ENCODE data around the gene ENDOU.
"Not testable (repeated sequence)": the region's sequence is repeated elsewhere in the genome, so short reads cannot be mapped to it uniquely, and the experiment has no call there.

ENDOU gene

GRCh38 chr12:47707905-47708543, 17.3 kb downstream of the ENDOU start:
- peaks cover 50% of the 10 kb centered on the region for H3K4me1 Mint-ChIP-seq (ENCODE audit: low read depth)
- H3K27ac Mint-ChIP-seq: peak overlapping the region; percentile 90
- H3K27me3 Mint-ChIP-seq: no peaks in the 10 kb centered on the region
- peak overlapping the region; percentile 72 for H3K4me3 Mint-ChIP-seq
- H3K9me3 Mint-ChIP-seq (ENCODE audit: low read depth): no peaks in the 10 kb centered on the region
- H3K36me3 Mint-ChIP-seq: peaks cover 7% of the 10 kb centered on the region

GRCh38 chr12:47707355-47707754, 17.9 kb downstream of the ENDOU start:
- Mint-ChIP-seq H3K4me1 (ENCODE audit: low read depth) (peaks cover 54% of the 10 kb centered on the region), H3K4me3 (peak overlapping the region; percentile 72), H3K9me3 (ENCODE audit: low read depth) (no peaks in the 10 kb centered on the region), H3K27ac (peak overlapping the region; percentile 90), H3K36me3 (peaks cover 7% of the 10 kb centered on the region), H3K27me3 (no peaks in the 10 kb centered on the region)

- H3K27me3 Mint-ChIP-seq: no peaks in the 10 kb centered on the region
- H3K4me1 Mint-ChIP-seq (ENCODE audit: low read depth): peaks cover 59% of the 10 kb centered on the region
- H3K4me3 Mint-ChIP-seq: peak within 1 kb of the TSS; percentile 96
- peaks cover 10% of the 10 kb centered on the region for H3K36me3 Mint-ChIP-seq
- H3K9me3 Mint-ChIP-seq (ENCODE audit: low read depth): no peaks in the 10 kb centered on the region
- peak within 1 kb of the TSS; percentile 99 for H3K27ac Mint-ChIP-seq
Observed at GRCh38 chr12:47705566-47706425, 19.5 kb downstream of the ENDOU start, which contains the start of gene RPAP3. RPAP3 (minus strand) TSS chr12:47706030; CDS start chr12:47702840, 3,190 bp downstream.

- Mint-ChIP-seq H3K27ac (peak overlapping the region; percentile 83), H3K27me3 (no peaks in the 10 kb centered on the region), H3K4me3 (peak overlapping the region; percentile 96), H3K4me1 (ENCODE audit: low read depth) (peaks cover 62% of the 10 kb centered on the region), H3K9me3 (ENCODE audit: low read depth) (no peaks in the 10 kb centered on the region), H3K36me3 (peaks cover 10% of the 10 kb centered on the region)
Observed at GRCh38 chr12:47705229-47705565, 20.1 kb downstream of the ENDOU start.

GRCh38 chr12:47704719-47705118, 20.6 kb downstream of the ENDOU start:
- peaks cover 60% of the 10 kb centered on the region for H3K4me1 Mint-ChIP-seq (ENCODE audit: low read depth)
- H3K36me3 Mint-ChIP-seq: peaks cover 10% of the 10 kb centered on the region
- no peaks in the 10 kb centered on the region for H3K27me3 Mint-ChIP-seq
- no peaks in the 10 kb centered on the region for H3K9me3 Mint-ChIP-seq (ENCODE audit: low read depth)
- peak overlapping the region; percentile 83 for H3K27ac Mint-ChIP-seq
- H3K4me3 Mint-ChIP-seq: peak overlapping the region; percentile 96

- H3K4me1 Mint-ChIP-seq (ENCODE audit: low read depth): peaks cover 30% of the 10 kb centered on the region
- no peaks in the 10 kb centered on the region for H3K9me3 Mint-ChIP-seq (ENCODE audit: low read depth)
- no peak overlapping the region for H3K27ac Mint-ChIP-seq
- no peak overlapping the region for H3K4me3 Mint-ChIP-seq
- H3K27me3 Mint-ChIP-seq: no peaks in the 10 kb centered on the region
- H3K36me3 Mint-ChIP-seq: peaks cover 7% of the 10 kb centered on the region
Observed at GRCh38 chr12:47700263-47700662, 25.0 kb downstream of the ENDOU start.

GRCh38 chr12:47698631-47699030, 26.7 kb downstream of the ENDOU start:
- H3K9me3 Mint-ChIP-seq (ENCODE audit: low read depth): no peaks in the 10 kb centered on the region
- no peaks in the 10 kb centered on the region for H3K27me3 Mint-ChIP-seq
- H3K27ac Mint-ChIP-seq: no peak overlapping the region
- peaks cover 21% of the 10 kb centered on the region for H3K4me1 Mint-ChIP-seq (ENCODE audit: low read depth)
- H3K36me3 Mint-ChIP-seq: peaks cover 9% of the 10 kb centered on the region
- H3K4me3 Mint-ChIP-seq: no peak overlapping the region

GRCh38 chr12:47698055-47698454, 27.2 kb downstream of the ENDOU start:
- Mint-ChIP-seq H3K4me3 (no peak overlapping the region), H3K36me3 (peaks cover 12% of the 10 kb centered on the region)

GRCh38 chr12:47689215-47689614, 36.1 kb downstream of the ENDOU start:
- Mint-ChIP-seq H3K4me3 (no peak overlapping the region), H3K36me3 (peaks cover 13% of the 10 kb centered on the region), H3K4me1 (ENCODE audit: low read depth) (peaks cover 6% of the 10 kb centered on the region), H3K9me3 (ENCODE audit: low read depth) (no peaks in the 10 kb centered on the region), H3K27me3 (no peaks in the 10 kb centered on the region), H3K27ac (no peak overlapping the region)

More at GRCh38 chr12:47698055-47698454, 27.2 kb downstream of the ENDOU start:
- Mint-ChIP-seq H3K27ac (no peak overlapping the region), H3K27me3 (no peaks in the 10 kb centered on the region), H3K9me3 (ENCODE audit: low read depth) (no peaks in the 10 kb centered on the region), H3K4me1 (ENCODE audit: low read depth) (peaks cover 17% of the 10 kb centered on the region)

GRCh38 chr12:47687636-47688035, 37.7 kb downstream of the ENDOU start:
- H3K9me3 Mint-ChIP-seq (ENCODE audit: low read depth): no peaks in the 10 kb centered on the region
- no peak overlapping the region for H3K27ac Mint-ChIP-seq
- H3K4me1 Mint-ChIP-seq (ENCODE audit: low read depth): peaks cover 10% of the 10 kb centered on the region
- no peak overlapping the region for H3K4me3 Mint-ChIP-seq
- no peaks in the 10 kb centered on the region for H3K27me3 Mint-ChIP-seq
- peaks cover 11% of the 10 kb centered on the region for H3K36me3 Mint-ChIP-seq

- Mint-ChIP-seq H3K4me1 (ENCODE audit: low read depth) (peaks cover 11% of the 10 kb centered on the region), H3K27ac (no peak overlapping the region), H3K27me3 (no peaks in the 10 kb centered on the region), H3K9me3 (ENCODE audit: low read depth) (no peaks in the 10 kb centered on the region), H3K36me3 (peaks cover 17% of the 10 kb centered on the region), H3K4me3 (no peak overlapping the region)
Observed at GRCh38 chr12:47686645-47687240, 38.5 kb downstream of the ENDOU start.

- no peaks in the 10 kb centered on the region for H3K9me3 Mint-ChIP-seq (ENCODE audit: low read depth)
- peaks cover 28% of the 10 kb centered on the region for H3K4me1 Mint-ChIP-seq (ENCODE audit: low read depth)
- H3K27me3 Mint-ChIP-seq: no peaks in the 10 kb centered on the region
- peak overlapping the region; percentile 4 for H3K27ac Mint-ChIP-seq
- peaks cover 46% of the 10 kb centered on the region for H3K36me3 Mint-ChIP-seq
- no peak overlapping the region for H3K4me3 Mint-ChIP-seq
Observed at GRCh38 chr12:47679785-47680184, 45.5 kb downstream of the ENDOU start.

- Mint-ChIP-seq H3K9me3 (ENCODE audit: low read depth) (no peaks in the 10 kb centered on the region), H3K27ac (peak overlapping the region; percentile 25), H3K4me3 (no peak overlapping the region), H3K36me3 (peaks cover 41% of the 10 kb centered on the region), H3K27me3 (no peaks in the 10 kb centered on the region), H3K4me1 (ENCODE audit: low read depth) (peaks cover 20% of the 10 kb centered on the region)
Observed at GRCh38 chr12:47672068-47672467, 53.2 kb downstream of the ENDOU start.

- H3K27me3 Mint-ChIP-seq; H3K4me1 Mint-ChIP-seq (ENCODE audit: low read depth); H3K9me3 Mint-ChIP-seq (ENCODE audit: low read depth); H3K27ac Mint-ChIP-seq; H3K4me3 Mint-ChIP-seq: not testable (repeated sequence)
- H3K36me3 Mint-ChIP-seq: peaks cover 27% of the 10 kb centered on the region
Observed at GRCh38 chr12:47667935-47668334, 57.4 kb downstream of the ENDOU start.

All from activated naive CD8-positive, alpha-beta T cell (primary cell).